ENCODE measurements around the gene FGFR3. TPM values are rescaled to one million over a fixed set of nuclear protein-coding genes. Genes with fewer than 3 reads are reported as not detected.

The FGFR3 gene
- total RNA-seq, 1 experiment from 2014 or later, result 8.2 TPM

DNA sequence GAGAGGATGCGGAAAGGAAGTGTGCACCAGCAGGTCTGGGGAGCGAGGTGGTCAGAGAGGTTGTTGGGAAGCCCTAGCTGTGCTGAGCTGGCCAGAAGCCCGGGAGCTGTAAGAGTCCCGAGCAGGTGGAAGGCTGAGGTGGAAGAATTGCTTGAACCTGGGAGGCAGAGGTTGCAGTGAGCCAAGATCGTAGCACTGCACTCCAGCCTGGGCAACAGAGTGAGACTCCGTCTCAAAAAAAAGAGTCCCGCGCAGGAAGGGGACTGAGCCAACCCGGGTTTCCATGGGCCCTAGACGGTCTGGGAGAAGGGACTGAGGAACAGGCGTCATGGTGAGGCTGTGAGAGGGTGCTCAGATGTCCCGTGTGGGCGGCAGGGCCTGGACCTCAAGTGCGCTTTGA lies 12.7 kb upstream of the FGFR3 start:
- Histone ChIP-seq H3K4me1 (ENCODE audit: control insufficient read depth, insufficient read depth, low read length) (peaks cover 3% of the 10 kb centered on the region), H3K36me3 (ENCODE audit: control insufficient read depth, insufficient read depth, low read length) (no peaks in the 10 kb centered on the region), H3K27me3 (ENCODE audit: control insufficient read depth, insufficient read depth, low read length) (no peaks in the 10 kb centered on the region), H3K9me3 (ENCODE audit: control insufficient read depth, insufficient read depth, low read depth, low read length) (no peaks in the 10 kb centered on the region), H3K27ac (ENCODE audit: low read length) (no peak overlapping the region), H3K4me3 (ENCODE audit: low read depth in 2 of 2, low read length in 2 of 2) (no peak overlapping the region)
- no TSS peak for BruUV-seq (replicated peaks)
- ATAC-seq (no peak), DNase-seq (ENCODE audit: low read depth, low spot score) (no peak)
- intact Hi-C loops (cut with micrococcal nuclease; ENCODE audit: unreplicated experiment), result no loop called here
- in situ Hi-C loops (cut with HindIII; ENCODE audit: low pct_unique_long_range_greater_than_20kb, low sequenced_read_pairs), result no loop called here
- TF ChIP-seq, protein P1, sequence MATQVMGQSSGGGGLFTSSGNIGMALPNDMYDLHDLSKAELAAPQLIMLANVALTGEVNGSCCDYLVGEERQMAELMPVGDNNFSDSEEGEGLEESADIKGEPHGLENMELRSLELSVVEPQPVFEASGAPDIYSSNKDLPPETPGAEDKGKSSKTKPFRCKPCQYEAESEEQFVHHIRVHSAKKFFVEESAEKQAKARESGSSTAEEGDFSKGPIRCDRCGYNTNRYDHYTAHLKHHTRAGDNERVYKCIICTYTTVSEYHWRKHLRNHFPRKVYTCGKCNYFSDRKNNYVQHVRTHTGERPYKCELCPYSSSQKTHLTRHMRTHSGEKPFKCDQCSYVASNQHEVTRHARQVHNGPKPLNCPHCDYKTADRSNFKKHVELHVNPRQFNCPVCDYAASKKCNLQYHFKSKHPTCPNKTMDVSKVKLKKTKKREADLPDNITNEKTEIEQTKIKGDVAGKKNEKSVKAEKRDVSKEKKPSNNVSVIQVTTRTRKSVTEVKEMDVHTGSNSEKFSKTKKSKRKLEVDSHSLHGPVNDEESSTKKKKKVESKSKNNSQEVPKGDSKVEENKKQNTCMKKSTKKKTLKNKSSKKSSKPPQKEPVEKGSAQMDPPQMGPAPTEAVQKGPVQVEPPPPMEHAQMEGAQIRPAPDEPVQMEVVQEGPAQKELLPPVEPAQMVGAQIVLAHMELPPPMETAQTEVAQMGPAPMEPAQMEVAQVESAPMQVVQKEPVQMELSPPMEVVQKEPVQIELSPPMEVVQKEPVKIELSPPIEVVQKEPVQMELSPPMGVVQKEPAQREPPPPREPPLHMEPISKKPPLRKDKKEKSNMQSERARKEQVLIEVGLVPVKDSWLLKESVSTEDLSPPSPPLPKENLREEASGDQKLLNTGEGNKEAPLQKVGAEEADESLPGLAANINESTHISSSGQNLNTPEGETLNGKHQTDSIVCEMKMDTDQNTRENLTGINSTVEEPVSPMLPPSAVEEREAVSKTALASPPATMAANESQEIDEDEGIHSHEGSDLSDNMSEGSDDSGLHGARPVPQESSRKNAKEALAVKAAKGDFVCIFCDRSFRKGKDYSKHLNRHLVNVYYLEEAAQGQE (IDR thresholded peaks at IDR 0.05; ENCODE audit: insufficient read depth in 1 of 2, low read depth in 2 of 2, low read length in 1 of 2), result no peak
- no peak for TF ChIP-seq SIN3A (IDR thresholded peaks at IDR 0.05; ENCODE audit: borderline replicate concordance, insufficient read depth, low read depth, low read length)
- TF ChIP-seq POLR2AphosphoS5 (IDR thresholded peaks at IDR 0.05; ENCODE audit: low read depth, low read length), result no peak
- TF ChIP-seq, protein P2, sequence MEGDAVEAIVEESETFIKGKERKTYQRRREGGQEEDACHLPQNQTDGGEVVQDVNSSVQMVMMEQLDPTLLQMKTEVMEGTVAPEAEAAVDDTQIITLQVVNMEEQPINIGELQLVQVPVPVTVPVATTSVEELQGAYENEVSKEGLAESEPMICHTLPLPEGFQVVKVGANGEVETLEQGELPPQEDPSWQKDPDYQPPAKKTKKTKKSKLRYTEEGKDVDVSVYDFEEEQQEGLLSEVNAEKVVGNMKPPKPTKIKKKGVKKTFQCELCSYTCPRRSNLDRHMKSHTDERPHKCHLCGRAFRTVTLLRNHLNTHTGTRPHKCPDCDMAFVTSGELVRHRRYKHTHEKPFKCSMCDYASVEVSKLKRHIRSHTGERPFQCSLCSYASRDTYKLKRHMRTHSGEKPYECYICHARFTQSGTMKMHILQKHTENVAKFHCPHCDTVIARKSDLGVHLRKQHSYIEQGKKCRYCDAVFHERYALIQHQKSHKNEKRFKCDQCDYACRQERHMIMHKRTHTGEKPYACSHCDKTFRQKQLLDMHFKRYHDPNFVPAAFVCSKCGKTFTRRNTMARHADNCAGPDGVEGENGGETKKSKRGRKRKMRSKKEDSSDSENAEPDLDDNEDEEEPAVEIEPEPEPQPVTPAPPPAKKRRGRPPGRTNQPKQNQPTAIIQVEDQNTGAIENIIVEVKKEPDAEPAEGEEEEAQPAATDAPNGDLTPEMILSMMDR (IDR thresholded peaks at IDR 0.05), result no peak
- no peak for TF ChIP-seq TCF7L2 (IDR thresholded peaks at IDR 0.05; ENCODE audit: low read depth, low read length)
- ChIA-PET CTCF (no interaction called here), POLR2A (no interaction called here)

- Histone ChIP-seq H3K27me3 (ENCODE audit: control insufficient read depth, insufficient read depth, low read length) (no peaks in the 10 kb centered on the region), H3K36me3 (ENCODE audit: control insufficient read depth, insufficient read depth, low read length) (no peaks in the 10 kb centered on the region), H3K4me3 (ENCODE audit: low read depth in 2 of 2, low read length in 2 of 2) (no peak overlapping the region), H3K27ac (ENCODE audit: low read length) (no peak overlapping the region), H3K9me3 (ENCODE audit: control insufficient read depth, insufficient read depth, low read depth, low read length) (no peaks in the 10 kb centered on the region), H3K4me1 (ENCODE audit: control insufficient read depth, insufficient read depth, low read length) (peaks cover 3% of the 10 kb centered on the region)
- no TSS peak for BruUV-seq (replicated peaks)
- CTCF ChIA-PET, result interaction anchor here (0.7 kb wide), 2 partner anchors 23 to 25 kb away, joined by 3 to 7 read pairs; no protein-coding TSS in a partner anchor
- POLR2A ChIA-PET, result no interaction called here
- ATAC-seq (no peak), DNase-seq (ENCODE audit: low read depth, low spot score) (no peak)
- intact Hi-C loops (cut with micrococcal nuclease; ENCODE audit: unreplicated experiment) (no loop called here), in situ Hi-C loops (cut with HindIII; ENCODE audit: low pct_unique_long_range_greater_than_20kb, low sequenced_read_pairs) (no loop called here)
- TF ChIP-seq POLR2AphosphoS5 (IDR thresholded peaks at IDR 0.05; ENCODE audit: low read depth, low read length) (no peak), TCF7L2 (IDR thresholded peaks at IDR 0.05; ENCODE audit: low read depth, low read length) (no peak), SIN3A (IDR thresholded peaks at IDR 0.05; ENCODE audit: borderline replicate concordance, insufficient read depth, low read depth, low read length) (no peak)
- TF ChIP-seq, protein P2 (IDR thresholded peaks at IDR 0.05), result no peak
- TF ChIP-seq, protein P1 (IDR thresholded peaks at IDR 0.05; ENCODE audit: insufficient read depth in 1 of 2, low read depth in 2 of 2, low read length in 1 of 2), result no peak
Measured at GRCh38 chr4:1783015-1783414, 10.1 kb upstream of the FGFR3 start.
